ENCODE results near the gene MLH3. TPM values are rescaled to one million over a fixed set of nuclear protein-coding genes. Genes with fewer than 3 reads are reported as not detected.

The MLH3 gene
- polyA plus RNA-seq, 1 of the 3 experiments (the other 2 are of a cell fraction) = 3.8 TPM

DNA sequence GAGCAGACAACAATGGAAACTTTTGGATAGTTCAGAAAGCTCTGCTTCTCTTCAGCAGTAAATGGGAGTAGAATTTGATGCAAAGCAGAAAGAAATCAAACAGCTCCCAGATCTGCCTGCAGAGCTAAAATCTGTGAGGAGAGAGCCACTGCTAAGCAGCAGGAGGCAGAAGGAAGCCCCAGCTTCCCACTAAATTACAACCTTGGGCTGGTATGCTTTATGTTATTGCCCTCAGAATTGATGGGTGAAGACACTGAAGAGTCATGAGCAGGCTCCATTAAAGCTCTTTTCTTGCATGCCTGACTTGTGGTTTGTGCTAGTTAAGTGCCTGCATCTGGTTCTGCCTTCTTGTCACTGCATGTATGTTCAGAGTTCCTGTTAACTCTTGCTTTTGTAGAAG is 26.5 kb upstream of the MLH3 start:
- ChIA-PET POLR2A (interaction anchor here (0.9 kb wide), 1 partner anchor 9 kb away, joined by 4 read pairs; the partner anchor contains the start of gene ZC2HC1C), CTCF (interaction anchor here (1.4 to 3.8 kb wide), 4 partner anchors 11 to 217 kb away, joined by 4 to 36 read pairs (median 13); no protein-coding TSS in a partner anchor)
- H3K4me1 ChIP-seq (ENCODE audit: control insufficient read depth in 1 of 2, insufficient read depth in 2 of 2, low read depth in 1 of 2, low read length in 1 of 2) = peaks cover 0 to 16% of the 10 kb centered on the region in 2 experiments; a peak in 2 of 4 replicates
- H3K27ac ChIP-seq (ENCODE audit: low read depth in 2 of 2, low read length in 1 of 2) = peak overlapping the region in 1 of 2 experiments; percentile 90; a peak in 2 of 4 replicates
- TF ChIP-seq JUND (IDR thresholded peaks at IDR 0.05) = no peak
- TF ChIP-seq, protein P1, sequence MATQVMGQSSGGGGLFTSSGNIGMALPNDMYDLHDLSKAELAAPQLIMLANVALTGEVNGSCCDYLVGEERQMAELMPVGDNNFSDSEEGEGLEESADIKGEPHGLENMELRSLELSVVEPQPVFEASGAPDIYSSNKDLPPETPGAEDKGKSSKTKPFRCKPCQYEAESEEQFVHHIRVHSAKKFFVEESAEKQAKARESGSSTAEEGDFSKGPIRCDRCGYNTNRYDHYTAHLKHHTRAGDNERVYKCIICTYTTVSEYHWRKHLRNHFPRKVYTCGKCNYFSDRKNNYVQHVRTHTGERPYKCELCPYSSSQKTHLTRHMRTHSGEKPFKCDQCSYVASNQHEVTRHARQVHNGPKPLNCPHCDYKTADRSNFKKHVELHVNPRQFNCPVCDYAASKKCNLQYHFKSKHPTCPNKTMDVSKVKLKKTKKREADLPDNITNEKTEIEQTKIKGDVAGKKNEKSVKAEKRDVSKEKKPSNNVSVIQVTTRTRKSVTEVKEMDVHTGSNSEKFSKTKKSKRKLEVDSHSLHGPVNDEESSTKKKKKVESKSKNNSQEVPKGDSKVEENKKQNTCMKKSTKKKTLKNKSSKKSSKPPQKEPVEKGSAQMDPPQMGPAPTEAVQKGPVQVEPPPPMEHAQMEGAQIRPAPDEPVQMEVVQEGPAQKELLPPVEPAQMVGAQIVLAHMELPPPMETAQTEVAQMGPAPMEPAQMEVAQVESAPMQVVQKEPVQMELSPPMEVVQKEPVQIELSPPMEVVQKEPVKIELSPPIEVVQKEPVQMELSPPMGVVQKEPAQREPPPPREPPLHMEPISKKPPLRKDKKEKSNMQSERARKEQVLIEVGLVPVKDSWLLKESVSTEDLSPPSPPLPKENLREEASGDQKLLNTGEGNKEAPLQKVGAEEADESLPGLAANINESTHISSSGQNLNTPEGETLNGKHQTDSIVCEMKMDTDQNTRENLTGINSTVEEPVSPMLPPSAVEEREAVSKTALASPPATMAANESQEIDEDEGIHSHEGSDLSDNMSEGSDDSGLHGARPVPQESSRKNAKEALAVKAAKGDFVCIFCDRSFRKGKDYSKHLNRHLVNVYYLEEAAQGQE (IDR thresholded peaks at IDR 0.05; ENCODE audit: low read depth, low read length) = no peak
- TF ChIP-seq, protein P2, sequence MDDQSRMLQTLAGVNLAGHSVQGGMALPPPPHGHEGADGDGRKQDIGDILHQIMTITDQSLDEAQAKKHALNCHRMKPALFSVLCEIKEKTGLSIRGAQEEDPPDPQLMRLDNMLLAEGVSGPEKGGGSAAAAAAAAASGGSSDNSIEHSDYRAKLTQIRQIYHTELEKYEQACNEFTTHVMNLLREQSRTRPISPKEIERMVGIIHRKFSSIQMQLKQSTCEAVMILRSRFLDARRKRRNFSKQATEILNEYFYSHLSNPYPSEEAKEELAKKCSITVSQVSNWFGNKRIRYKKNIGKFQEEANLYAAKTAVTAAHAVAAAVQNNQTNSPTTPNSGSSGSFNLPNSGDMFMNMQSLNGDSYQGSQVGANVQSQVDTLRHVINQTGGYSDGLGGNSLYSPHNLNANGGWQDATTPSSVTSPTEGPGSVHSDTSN (IDR thresholded peaks at IDR 0.05) = peak; percentile 37; the same call in 1 of the 2 replicates
- TF ChIP-seq RCOR1 (IDR thresholded peaks at IDR 0.05; ENCODE audit: low read length) = no peak
- TF ChIP-seq EP300 (IDR thresholded peaks at IDR 0.05; ENCODE audit: borderline replicate concordance in 1 of 2, low read depth in 1 of 2, low read length in 1 of 2) = peak in 1 of 2 experiments; percentile 60; a peak in 1 of 4 replicates
- no peak for TF ChIP-seq FOXM1 (IDR thresholded peaks at IDR 0.05; ENCODE audit: low read depth)
- no peak for TF ChIP-seq TEAD4 (IDR thresholded peaks at IDR 0.05; ENCODE audit: borderline replicate concordance, insufficient read depth)
- TF ChIP-seq FOXJ3 (CRISPR knock-in tag; IDR thresholded peaks at IDR 0.05) = no peak
- no peak for TF ChIP-seq GATA2 (CRISPR knock-in tag; IDR thresholded peaks at IDR 0.05)
- peak; percentile 24; the same call in 1 of the 2 replicates for TF ChIP-seq POLR2AphosphoS5 (IDR thresholded peaks at IDR 0.05; ENCODE audit: low read depth, low read length)
- no peak for TF ChIP-seq TAF1 (IDR thresholded peaks at IDR 0.05; ENCODE audit: borderline replicate concordance, low read depth, low read length)
- TF ChIP-seq GABPA (IDR thresholded peaks at IDR 0.05; ENCODE audit: low read depth) = no peak
- no peak for TF ChIP-seq MEF2A (IDR thresholded peaks at IDR 0.05; ENCODE audit: borderline replicate concordance, low read depth)
- no peak for TF ChIP-seq CHD2 (IDR thresholded peaks at IDR 0.05; ENCODE audit: low read length, partially characterized antibody)
- TF ChIP-seq TCF12 (IDR thresholded peaks at IDR 0.05) = peak; percentile 61
- TF ChIP-seq ELF1 (IDR thresholded peaks at IDR 0.05) = no peak
- TF ChIP-seq YY1 (IDR thresholded peaks at IDR 0.05; ENCODE audit: low read depth) = no peak
- no peak for TF ChIP-seq RAD21 (IDR thresholded peaks at IDR 0.05; ENCODE audit: low read length)
- TF ChIP-seq, protein P3, sequence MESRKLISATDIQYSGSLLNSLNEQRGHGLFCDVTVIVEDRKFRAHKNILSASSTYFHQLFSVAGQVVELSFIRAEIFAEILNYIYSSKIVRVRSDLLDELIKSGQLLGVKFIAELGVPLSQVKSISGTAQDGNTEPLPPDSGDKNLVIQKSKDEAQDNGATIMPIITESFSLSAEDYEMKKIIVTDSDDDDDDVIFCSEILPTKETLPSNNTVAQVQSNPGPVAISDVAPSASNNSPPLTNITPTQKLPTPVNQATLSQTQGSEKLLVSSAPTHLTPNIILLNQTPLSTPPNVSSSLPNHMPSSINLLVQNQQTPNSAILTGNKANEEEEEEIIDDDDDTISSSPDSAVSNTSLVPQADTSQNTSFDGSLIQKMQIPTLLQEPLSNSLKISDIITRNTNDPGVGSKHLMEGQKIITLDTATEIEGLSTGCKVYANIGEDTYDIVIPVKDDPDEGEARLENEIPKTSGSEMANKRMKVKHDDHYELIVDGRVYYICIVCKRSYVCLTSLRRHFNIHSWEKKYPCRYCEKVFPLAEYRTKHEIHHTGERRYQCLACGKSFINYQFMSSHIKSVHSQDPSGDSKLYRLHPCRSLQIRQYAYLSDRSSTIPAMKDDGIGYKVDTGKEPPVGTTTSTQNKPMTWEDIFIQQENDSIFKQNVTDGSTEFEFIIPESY (IDR thresholded peaks at IDR 0.05; ENCODE audit: borderline replicate concordance, low read depth) = no peak
- TF ChIP-seq SMC3 (IDR thresholded peaks at IDR 0.05; ENCODE audit: low read depth, low read length) = no peak
- H3K4me2 ChIP-seq = no peak overlapping the region
- DNase-seq = no peak
- peaks cover 4 to 16% of the 10 kb centered on the region in 2 experiments for H3K36me3 ChIP-seq (replicated peaks in 1 of 2; ENCODE audit: control insufficient read depth in 1 of 2, insufficient read depth in 2 of 2, low read length in 1 of 2)
- no peak overlapping the region for H2AFZ ChIP-seq (ENCODE audit: low read depth)
- H3K9me3 ChIP-seq = no peaks in the 10 kb centered on the region
- no peaks in the 10 kb centered on the region for H3K27me3 ChIP-seq (ENCODE audit: insufficient read depth)
- no peaks in the 10 kb centered on the region for H3K9me2 ChIP-seq
- no peak overlapping the region for H3K4me3 ChIP-seq (ENCODE audit: low read depth in 2 of 2, low read length in 1 of 2)
- no peaks in the 10 kb centered on the region for H4K20me1 ChIP-seq (ENCODE audit: insufficient read depth)
- no peak overlapping the region for H3K9ac ChIP-seq
- no peaks in the 10 kb centered on the region for H3F3A ChIP-seq (replicated peaks; ENCODE audit: insufficient read depth)
- H3K79me2 ChIP-seq (ENCODE audit: insufficient read depth) = no peaks in the 10 kb centered on the region

Data from SK-N-SH (cell line).